K562 (cell line): ENCODE results near the gene ZBTB42. TPM values are rescaled to one million over a fixed set of nuclear protein-coding genes. Genes with fewer than 3 reads are reported as not detected.
A peak's percentile ranks its signal among the peaks of the same experiment; 100 is the strongest.

ENCODE experiments used
- ATF6 ChIP-seq: sonication (generic); formaldehyde crosslinking; IDR thresholded peaks from 2 replicates; pipeline ENCODE4 v1.4.0; 2020; ENCODE audit warnings: mild to moderate bottlenecking, missing genetic modification reagents
- CCNT2 ChIP-seq: IDR thresholded peaks from 2 replicates; pipeline ENCODE4 v1.6.1; 2011; ENCODE audit warnings: borderline replicate concordance, low read depth, mild to moderate bottlenecking, moderate library complexity, mixed read lengths, low read length; ENCODE audit not compliant: insufficient read length; ENCODE audit errors: extremely low read depth
- CTCF ChIP-seq, 3 experiments: IDR thresholded peaks in 2 of 3; conservative IDR thresholded peaks in 1 of 3; 2 replicates each; pipeline ENCODE4 v1.5.1; 2011 to 2012; ENCODE audit warnings: low read length in 3 of 3, mild to moderate bottlenecking in 3 of 3, control low read depth in 2 of 3, improper control_type of control experiment in 1 of 3, inconsistent platforms in 1 of 3, low read depth in 1 of 3, mixed read lengths in 1 of 3, moderate library complexity in 1 of 3; ENCODE audit not compliant: insufficient read depth in 2 of 3
- E2F6 ChIP-seq, 2 experiments: IDR thresholded peaks; 2 replicates each; pipeline ENCODE4 v1.6.1; 2011; ENCODE audit warnings: borderline replicate concordance in 1 of 2, control low read depth in 1 of 2, low read depth in 1 of 2, low read length in 1 of 2, mild to moderate bottlenecking in 1 of 2, mixed read lengths in 1 of 2, moderate library complexity in 1 of 2; ENCODE audit not compliant: insufficient read depth in 1 of 2, insufficient read length in 1 of 2, poor library complexity in 1 of 2, severe bottlenecking in 1 of 2; ENCODE audit errors: extremely low read depth in 1 of 2
- FOXP4 ChIP-seq: sonication (generic); formaldehyde crosslinking; IDR thresholded peaks from 2 replicates; pipeline ENCODE4 v1.8.0; 2022; ENCODE audit warnings: mild to moderate bottlenecking, missing genetic modification reagents, borderline replicate concordance
- GABPA ChIP-seq: fragments of 200-800 bp; sonication (Bioruptor generic); conservative IDR thresholded peaks from 2 replicates; pipeline ENCODE4 v1.6.1; 2016; ENCODE audit warnings: low read depth, missing genetic modification characterization, missing compliant biosample characterization
- JUND ChIP-seq, 2 experiments: IDR thresholded peaks; 2 replicates in 1 of 2; 3 replicates in 1 of 2; pipeline ENCODE4 v1.6.1; 2011; ENCODE audit warnings: borderline replicate concordance in 2 of 2, low read depth in 2 of 2, low read length in 2 of 2, improper control_type of control experiment in 1 of 2, missing biosample characterization in 1 of 2, missing genetic modification characterization in 1 of 2, missing genetic modification reagents in 1 of 2
- NCOR1 ChIP-seq: fragments of 450-650 bp; IDR thresholded peaks from 2 replicates; pipeline ENCODE4 v1.6.1; 2016; ENCODE audit warnings: mild to moderate bottlenecking, moderate library complexity
- PHF8 ChIP-seq: fragments of 200-600 bp; sonication (generic); IDR thresholded peaks from 2 replicates; pipeline ENCODE4 v1.6.1; 2012; ENCODE audit warnings: mixed run types, mild to moderate bottlenecking, inconsistent platforms, low read length, moderate library complexity, borderline replicate concordance
- POLR2G ChIP-seq: fragments of 200-400 bp; formaldehyde crosslinking; IDR thresholded peaks from 2 replicates; pipeline ENCODE4 v1.6.1; 2017; ENCODE audit warnings: low read depth, mild to moderate bottlenecking, antibody characterized with exemption, low read length, moderate library complexity
- ZNF121 ChIP-seq: sonication (generic); formaldehyde crosslinking; conservative IDR thresholded peaks from 2 replicates; pipeline ENCODE4 v1.8.0; 2022; ENCODE audit warnings: missing genetic modification reagents
- ZNF740 ChIP-seq, 3 experiments: fragments of 200-800 bp in 1 of 3; sonication (Bioruptor generic) in 1 of 3; sonication (generic) in 1 of 3; formaldehyde crosslinking in 1 of 3; IDR thresholded peaks; 2 replicates each; pipeline versions ENCODE4 v1.6.1 to v1.8.0; 2016 to 2022; ENCODE audit warnings: mild to moderate bottlenecking in 2 of 3, missing compliant biosample characterization in 2 of 3, missing genetic modification characterization in 2 of 3, missing genetic modification reagents in 1 of 3
- polyA plus RNA-seq, 8 experiments: library from polyadenylated mRNA; depleted of rRNA in 4 of 8; stranded (reverse) in 5 of 8; unstranded in 3 of 8; fragments of >200 nt; fragmentation: Nextera tagmentation in 2 of 8; fragmentation: Illumina TruSeq in 1 of 8; extraction: Ambion mirVana in 2 of 8; extraction: Trizol in 1 of 8; gene quantifications; 2 replicates each; pipeline versions ENCODE4 v1.2.1 to v1.2.3, GENCODE V29; 2011 to 2014; ENCODE audit warnings: inconsistent platforms in 1 of 8, missing spikeins in 1 of 8
- total RNA-seq, 7 experiments: library from RNA; depleted of rRNA in 6 of 7; stranded (reverse); fragments of >200 nt in 6 of 7; fragmentation: Illumina TruSeq in 2 of 7; extraction: Trizol in 2 of 7; gene quantifications; 2 replicates each; pipeline versions ENCODE4 v1.2.1 to v1.2.3, GENCODE V29; 2011 to 2021; ENCODE audit warnings: low replicate concordance in 1 of 7

ZBTB42 gene
- total and polyA plus RNA-seq, 9 of the 15 experiments (the other 6 are each of a cell fraction or from before 2014, with no cell fraction given) = 0.03 to 8.5 (median 2.4) TPM

- TF ChIP-seq CTCF (IDR thresholded peaks at IDR 0.05 in 2 of 3, conservative IDR thresholded peaks at IDR 0.05 in 1 of 3; ENCODE audit: insufficient read depth in 2 of 3, low read depth in 1 of 3, low read length in 3 of 3) (peak; percentile 20 to 55 (median 47); a peak in 3 of 6 replicates), POLR2G (peak; percentile 52), FOXP4 (CRISPR knock-in tag) (no peak), ZNF121 (CRISPR knock-in tag) (no peak), ZNF740 (CRISPR knock-in tag; IDR thresholded peaks at IDR 0.05) (peak; percentile 96), ZNF740 (tag; IDR thresholded peaks at IDR 0.05) (peak in 1 of 2 experiments; percentile 92; a peak in 2 of 4 replicates), GABPA (tag) (peak; percentile 40; the same call in 1 of the 2 replicates), E2F6 (IDR thresholded peaks at IDR 0.05; ENCODE audit: borderline replicate concordance in 1 of 2, extremely low read depth in 1 of 2, insufficient read depth in 1 of 2, insufficient read length in 1 of 2, low read depth in 1 of 2, low read length in 1 of 2, poor library complexity in 1 of 2, severe bottlenecking in 1 of 2) (peak in 1 of 2 experiments; percentile 14), ATF6 (CRISPR knock-in tag) (no peak), JUND (IDR thresholded peaks at IDR 0.05; ENCODE audit: borderline replicate concordance, low read depth, low read length) (peak; percentile 80), JUND (tag; IDR thresholded peaks at IDR 0.05; ENCODE audit: borderline replicate concordance, low read depth, low read length) (peak; percentile 32; the same call in 1 of the 3 replicates), CCNT2 (peak; percentile 78), NCOR1 (no peak), PHF8 (peak; percentile 46; the same call in 1 of the 2 replicates)
Observed at GRCh38 chr14:104800015-104800770, 708 bp upstream of the ZBTB42 start (continued).
